HG03175 (cell line): Measurements from ENCODE around the gene ACAA2.

Experiments
- ATAC-seq: cut with Tn5 transposase; IDR thresholded peaks from one replicate; pipeline ENCODE4 v1.9.1; 2021; ENCODE audit warnings: mild to moderate bottlenecking, moderate library complexity; ENCODE audit not compliant: unreplicated experiment

ACAA2 gene

DNA sequence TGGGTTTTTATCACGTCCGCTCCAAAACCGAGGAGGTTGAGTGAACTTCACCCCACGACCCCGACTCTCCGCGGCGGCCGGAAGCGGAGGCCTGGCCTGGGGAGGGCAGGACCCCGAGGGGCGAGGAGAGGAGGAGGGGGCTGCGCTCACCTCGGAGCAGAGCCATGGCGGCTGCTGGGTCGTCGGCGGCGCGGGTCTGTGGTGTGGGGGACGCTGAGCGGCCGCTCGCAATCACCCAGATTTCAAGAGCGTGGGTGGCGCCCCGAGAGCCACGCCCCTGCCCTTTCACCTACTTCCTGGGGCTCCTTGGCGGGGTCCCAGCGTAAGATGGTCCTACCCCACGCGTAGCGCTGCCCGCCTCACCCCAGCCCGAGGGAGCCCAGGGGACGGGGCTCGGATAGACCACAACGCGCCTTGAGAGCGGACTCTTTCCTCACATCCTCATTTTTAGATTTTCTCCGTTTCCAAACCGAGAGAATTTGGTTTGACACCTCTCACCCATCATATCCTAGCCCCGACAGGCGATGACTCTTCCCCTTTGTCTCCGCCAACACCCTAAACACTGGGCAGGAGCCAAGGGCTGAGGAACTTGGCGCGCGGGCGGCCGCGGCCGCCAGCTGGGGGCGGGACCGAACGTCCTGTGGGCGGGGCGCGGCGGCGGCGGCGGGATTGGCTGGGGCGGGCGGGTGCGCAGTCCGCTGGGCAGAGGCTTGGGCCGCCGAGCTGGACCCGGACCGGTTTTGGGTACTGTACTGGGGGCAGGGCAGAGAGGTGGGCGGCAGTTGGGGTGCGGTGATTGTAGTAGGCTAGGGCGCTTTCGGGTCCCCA lies at the start of gene ACAA2:
ACAA2 (minus strand) TSS at position 215 of the 828 bp plus-strand sequence; CDS start at position 166, 49 bp downstream.
- ATAC-seq = peak; percentile 88

DNA sequence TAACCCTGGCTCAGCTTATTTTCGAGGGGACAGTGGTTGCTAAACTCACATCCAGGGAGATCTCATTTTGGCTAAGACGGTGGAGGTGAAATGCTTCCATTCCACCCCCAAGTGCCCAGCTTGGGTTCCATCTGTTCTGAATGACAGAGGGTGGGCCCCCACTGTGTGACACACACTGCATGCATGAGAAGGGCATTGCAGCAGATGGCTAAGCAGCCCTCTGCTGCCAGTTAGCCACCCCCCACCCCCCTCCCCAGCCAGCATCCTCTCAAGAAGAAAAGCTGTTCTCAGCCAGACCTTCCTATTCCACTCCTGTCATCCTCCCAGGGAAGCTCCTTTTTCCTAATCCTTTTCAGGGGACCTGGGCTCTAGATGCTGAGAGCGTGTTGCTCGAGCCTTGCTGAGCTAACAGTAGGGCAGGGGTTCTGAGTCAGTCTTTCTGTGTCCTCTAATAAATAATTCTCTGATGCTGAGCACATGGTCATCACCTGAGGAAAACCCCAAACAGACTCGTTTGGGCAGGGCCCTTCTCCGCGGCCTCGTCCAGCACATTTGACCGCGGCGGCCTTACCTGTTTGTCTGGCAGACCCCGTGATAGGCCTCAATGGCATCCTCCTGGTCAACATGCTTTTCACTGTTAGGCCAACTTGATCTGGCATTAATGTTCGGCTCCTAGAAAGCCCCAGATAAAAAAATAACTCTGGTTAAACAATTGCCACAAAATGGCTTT lies 49.5 kb upstream of the ACAA2 start:
- ATAC-seq = no peak

DNA sequence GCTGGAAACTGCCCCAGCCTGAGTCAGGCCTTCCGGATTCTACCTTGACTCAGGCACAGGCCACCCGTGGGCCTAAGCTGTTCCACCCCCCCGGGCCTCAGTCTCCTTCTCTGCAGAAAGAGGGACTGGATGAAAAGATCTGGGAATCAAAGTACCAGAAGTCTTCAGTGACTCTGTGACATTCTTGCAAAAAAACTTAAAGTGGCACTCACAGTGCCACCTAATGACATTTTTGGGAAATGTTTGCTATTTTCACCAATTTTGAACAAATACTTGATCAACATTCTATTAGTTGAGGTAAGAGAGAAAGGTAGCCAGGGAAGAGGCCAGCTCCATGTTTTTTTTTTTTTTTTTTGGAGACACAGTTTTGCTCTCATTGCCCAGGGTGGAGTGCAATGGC lies 48.3 kb upstream of the ACAA2 start:
- ATAC-seq = no peak

DNA sequence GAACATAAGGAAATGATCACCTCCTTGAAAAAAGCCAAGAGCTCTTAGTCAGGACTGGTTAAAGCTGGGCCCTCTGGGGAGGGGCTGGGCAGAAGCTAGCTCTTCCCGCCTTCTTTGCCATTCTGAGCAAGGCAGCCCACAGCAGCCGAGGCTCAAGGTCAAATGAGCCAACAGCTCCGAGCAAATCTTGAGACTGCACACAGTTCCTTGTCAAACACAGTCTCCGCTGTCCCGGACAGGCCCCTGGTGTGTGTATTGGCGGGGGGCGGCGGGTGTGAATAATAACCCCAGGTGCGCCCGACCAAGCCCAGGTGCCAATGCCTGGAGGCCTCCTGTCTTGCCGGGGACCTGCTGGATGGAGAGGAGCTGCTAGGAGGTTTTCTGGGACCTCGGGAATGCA lies 46.4 kb upstream of the ACAA2 start:
- no peak for ATAC-seq

- ATAC-seq = no peak
Observed at GRCh38 chr18:49859021-49859359, 45.7 kb upstream of the ACAA2 start.

- no peak for ATAC-seq
Observed at GRCh38 chr18:49858309-49859020, 45.1 kb upstream of the ACAA2 start.

DNA sequence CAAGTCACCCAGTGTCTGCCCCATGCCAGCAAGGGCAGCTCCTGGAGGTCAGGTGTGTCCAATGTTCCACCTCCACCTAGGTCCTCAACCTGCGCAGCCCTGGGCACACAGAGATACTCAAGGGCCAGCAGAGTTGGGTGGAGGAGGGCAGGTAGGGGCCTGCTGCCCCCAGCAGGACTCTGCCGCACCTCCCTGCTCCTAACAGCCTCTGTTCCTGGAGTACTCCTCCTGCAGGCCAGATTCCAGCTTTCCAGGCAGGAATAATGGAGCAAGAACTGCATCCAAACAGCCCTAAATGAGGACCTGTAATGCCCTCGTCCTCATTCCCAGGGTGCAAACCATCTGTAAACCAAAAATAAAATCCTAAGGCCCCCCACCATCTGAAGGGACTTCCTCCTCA lies 44.4 kb upstream of the ACAA2 start:
- no peak for ATAC-seq

DNA sequence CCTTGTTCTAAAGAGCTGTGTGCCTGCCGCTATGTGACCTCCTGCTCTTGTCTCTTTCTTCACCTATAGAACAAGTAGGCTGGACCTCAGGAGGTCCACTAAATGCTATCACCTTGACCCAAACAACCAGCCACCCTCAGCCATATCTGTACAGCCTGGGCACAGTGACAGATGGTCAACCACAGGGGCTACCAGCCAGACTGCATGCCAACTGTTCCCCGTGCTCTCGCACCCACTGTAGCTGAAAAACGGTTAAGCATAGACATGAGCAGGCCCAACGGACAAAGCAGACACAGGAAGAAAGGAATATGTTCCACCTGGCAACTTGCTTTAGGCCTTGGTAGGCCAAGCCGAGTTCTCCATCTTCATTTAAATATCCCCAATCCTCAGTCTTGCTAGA lies 43.2 kb upstream of the ACAA2 start:
- ATAC-seq = no peak

DNA sequence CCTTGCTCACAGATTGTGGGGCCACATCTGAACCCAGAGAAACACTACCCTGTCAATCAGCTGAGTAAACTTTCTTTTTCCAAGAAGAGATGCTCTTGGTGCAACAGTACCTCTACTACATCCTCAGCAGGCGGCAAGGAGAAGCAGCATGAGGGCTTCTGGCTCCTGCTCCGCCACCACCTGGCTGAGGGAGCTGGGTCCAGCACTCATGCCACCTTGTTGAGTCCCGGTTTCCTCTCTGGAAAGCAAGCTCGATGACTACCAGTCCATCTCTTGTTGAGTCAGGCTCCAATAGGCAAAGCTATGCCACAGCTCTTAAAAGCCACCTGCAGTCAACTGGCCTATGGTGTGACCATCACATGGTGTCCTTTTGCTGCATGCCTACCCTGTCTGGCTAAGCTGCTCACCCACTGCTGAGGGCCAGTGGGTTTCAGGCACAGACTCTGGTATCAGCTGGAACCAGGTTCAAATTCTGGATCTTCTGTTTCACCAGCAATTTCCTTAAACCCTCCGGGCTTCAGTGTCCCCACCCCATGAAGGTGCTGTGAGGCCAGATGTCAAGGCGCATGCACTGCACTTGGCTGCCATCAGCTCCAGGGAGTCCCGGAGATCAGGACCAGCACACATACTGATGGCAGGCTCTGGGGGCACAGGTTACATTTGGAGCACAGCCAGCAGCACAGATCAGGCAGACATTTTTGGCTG lies 42.5 kb upstream of the ACAA2 start:
- ATAC-seq = no peak

- ATAC-seq = no peak
Observed at GRCh38 chr18:49854681-49855080, 41.3 kb upstream of the ACAA2 start.

DNA sequence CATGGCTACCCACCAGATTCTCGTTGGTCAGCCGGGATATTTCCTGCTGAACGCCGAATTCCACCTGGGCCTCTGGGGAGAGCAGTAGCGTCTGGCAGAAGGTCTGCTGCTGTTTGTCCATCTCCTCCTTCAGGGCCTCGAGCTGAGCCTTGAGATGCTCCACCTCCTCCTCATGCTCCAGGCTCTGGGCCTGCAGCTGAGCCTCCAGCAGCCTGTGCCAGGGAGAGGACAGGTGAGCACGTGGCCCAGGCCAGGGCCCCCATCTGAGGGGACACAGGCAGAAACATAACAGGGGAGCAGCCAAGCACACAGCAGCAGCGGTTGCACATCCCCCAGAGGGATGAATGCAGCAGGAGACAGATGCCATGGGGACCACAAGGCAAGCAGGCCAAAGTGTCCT lies 40.1 kb upstream of the ACAA2 start:
- ATAC-seq = no peak

DNA sequence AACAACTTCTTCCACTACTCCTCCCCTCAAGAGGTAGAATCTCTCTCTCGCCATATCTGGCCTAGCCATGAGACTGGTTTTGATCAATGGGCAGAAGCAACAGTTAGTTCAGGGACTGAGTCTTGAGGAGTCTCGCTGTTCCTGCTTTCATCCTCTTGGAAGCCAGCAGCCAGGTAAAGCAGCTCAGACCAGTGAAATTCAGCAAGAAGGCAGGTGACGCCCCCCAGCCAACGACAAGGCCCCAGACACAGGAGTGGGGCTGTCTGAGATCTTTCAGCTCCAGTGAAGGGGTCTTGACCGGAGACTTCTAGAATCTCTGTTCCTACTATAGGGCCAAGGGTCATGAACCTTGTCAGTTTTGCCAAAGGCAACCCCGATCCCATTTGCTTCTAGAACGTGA lies 39.7 kb upstream of the ACAA2 start:
- no peak for ATAC-seq

GRCh38 chr18:49851624-49852023 lies 38.3 kb upstream of the ACAA2 start:
- no peak for ATAC-seq

DNA sequence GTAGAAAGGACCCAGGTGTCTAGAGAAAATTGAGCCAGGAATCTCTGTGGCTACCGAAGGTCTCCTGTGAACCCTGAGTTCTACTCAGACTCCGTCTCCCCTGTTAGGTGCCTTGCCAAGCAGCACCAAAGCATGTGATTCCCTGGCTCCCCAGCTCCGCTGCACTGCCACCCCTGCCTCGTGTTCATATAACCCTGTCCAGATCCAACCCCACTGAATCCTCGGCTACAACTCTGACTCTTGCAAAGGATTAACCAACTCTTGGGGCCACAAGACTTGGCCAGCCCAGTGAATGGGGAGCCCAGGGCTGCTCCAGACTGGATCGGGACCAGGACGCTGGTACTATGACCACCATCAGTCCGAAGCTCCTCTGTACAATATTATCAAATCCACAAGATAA lies 37.3 kb upstream of the ACAA2 start:
- ATAC-seq = no peak

GRCh38 chr18:49849331-49850217 lies 36.2 kb upstream of the ACAA2 start:
- no peak for ATAC-seq

DNA sequence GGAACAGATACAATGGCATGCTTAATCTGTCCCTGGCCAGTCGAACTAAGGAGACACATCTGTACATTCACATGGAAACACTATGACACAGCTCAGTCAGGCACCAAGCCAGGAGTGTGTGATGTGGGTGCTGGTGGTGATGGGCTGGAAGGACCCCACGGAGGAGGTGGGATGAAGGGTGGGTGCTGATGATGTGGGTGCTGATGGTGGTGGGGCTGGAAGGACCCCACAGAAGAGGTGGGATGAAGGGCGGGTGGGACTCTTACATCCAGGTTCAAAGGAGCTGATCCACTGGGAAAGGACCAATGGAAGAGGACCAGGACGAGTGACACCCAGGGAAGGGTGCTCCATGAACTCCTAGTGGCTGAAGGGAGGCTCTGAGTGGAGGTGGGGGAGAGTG lies 34.8 kb upstream of the ACAA2 start:
- ATAC-seq = no peak

- no peak for ATAC-seq
Observed at GRCh38 chr18:49847524-49847923, 34.2 kb upstream of the ACAA2 start.

DNA sequence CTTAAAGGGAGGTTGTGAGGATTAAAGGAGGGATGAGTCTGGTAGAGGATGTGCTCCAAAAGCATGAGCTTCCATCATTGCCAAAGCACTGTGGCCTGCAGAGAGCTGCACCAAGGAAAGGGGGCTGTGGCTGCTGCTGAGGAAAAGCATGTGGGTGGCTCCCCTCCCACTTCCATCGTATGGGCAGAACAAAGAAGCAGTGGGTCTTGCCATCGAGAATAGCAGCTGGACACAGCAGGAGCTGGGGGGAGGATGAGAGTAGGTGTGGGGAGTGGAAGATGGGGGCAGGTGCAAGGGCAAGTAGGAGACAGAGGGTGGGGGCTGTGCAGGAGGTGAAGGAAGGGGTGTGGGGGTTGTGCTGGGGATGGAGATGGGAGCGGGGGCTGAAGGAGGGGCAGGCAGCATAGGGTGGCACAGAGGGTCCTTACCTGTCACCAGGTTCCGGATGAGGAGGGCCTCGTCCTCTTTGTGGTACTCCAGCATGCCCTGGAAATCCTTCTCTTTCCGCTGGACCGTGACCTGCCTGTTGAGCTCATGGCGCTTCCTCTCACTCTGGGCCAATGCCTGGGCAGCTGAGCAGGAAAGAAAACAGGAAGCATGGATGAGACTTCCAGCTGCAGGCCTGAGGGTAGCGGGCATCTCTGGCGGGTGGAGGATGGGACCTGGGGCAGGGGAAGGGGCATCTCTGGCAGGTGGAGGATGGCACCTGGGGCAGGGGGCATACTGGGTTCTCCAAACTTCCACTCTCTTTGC lies 33.6 kb upstream of the ACAA2 start:
- no peak for ATAC-seq

- no peak for ATAC-seq
Observed at GRCh38 chr18:49846361-49846662, 33.0 kb upstream of the ACAA2 start.
